Endodermal cell (in vitro differentiated cells): Measurements from ENCODE around the gene NDUFA6. TPM values are rescaled to one million over a fixed set of nuclear protein-coding genes. Genes with fewer than 3 reads are reported as not detected.
A peak's percentile ranks its signal among the peaks of the same experiment; 100 is the strongest.
"Not testable (repeated sequence)": the region's sequence is repeated elsewhere in the genome, so short reads cannot be mapped to it uniquely, and the experiment has no call there.

Experiments used
- DNase-seq: peaks from one replicate; pipeline ENCODE4 v3.0.0-alpha.2; 2017
- H3K27ac ChIP-seq: 2 replicates; pipeline ENCODE4 v1.5.1; 2013; ENCODE audit warnings: mild to moderate bottlenecking, low read depth, low read length, moderate library complexity
- H3K27me3 ChIP-seq: 2 replicates; pipeline ENCODE4 v1.6.1; 2013; ENCODE audit warnings: mild to moderate bottlenecking, low read length, moderate library complexity; ENCODE audit not compliant: insufficient read depth, control insufficient read depth, poor library complexity, severe bottlenecking
- H3K36me3 ChIP-seq: 2 replicates; pipeline ENCODE4 v1.7.0; 2013; ENCODE audit warnings: mild to moderate bottlenecking, low read length, moderate library complexity; ENCODE audit not compliant: control insufficient read depth, insufficient read depth
- H3K4me1 ChIP-seq: one replicate; pipeline ENCODE4 v1.7.0; 2013; ENCODE audit warnings: low read length; ENCODE audit not compliant: control insufficient read depth, insufficient read depth
- H3K4me3 ChIP-seq: 2 replicates; pipeline ENCODE4 v1.5.1; 2013; ENCODE audit warnings: mild to moderate bottlenecking, low read length, moderate library complexity
- H3K9ac ChIP-seq: 2 replicates; pipeline ENCODE4 v1.6.1; 2013; ENCODE audit warnings: mild to moderate bottlenecking, low read length, moderate library complexity; ENCODE audit not compliant: poor library complexity, severe bottlenecking; ENCODE audit errors: extremely low read depth
- H3K9me3 ChIP-seq: 2 replicates; pipeline ENCODE4 v1.6.1; 2013; ENCODE audit warnings: mild to moderate bottlenecking, low read length, moderate library complexity; ENCODE audit not compliant: control insufficient read depth
- H3K27ac Mint-ChIP-seq: 2 replicates; pipeline ENCODE4 v1.8.0; 2020; ENCODE audit warnings: mixed read lengths
- H3K27me3 Mint-ChIP-seq: 2 replicates; pipeline ENCODE4 v1.8.0; 2021; ENCODE audit warnings: mild to moderate bottlenecking, mixed read lengths; ENCODE audit not compliant: insufficient read depth
- H3K36me3 Mint-ChIP-seq: 2 replicates; pipeline ENCODE4 v1.8.0; 2020; ENCODE audit warnings: low read depth, mixed read lengths
- H3K4me1 Mint-ChIP-seq: 2 replicates; pipeline ENCODE4 v1.8.0; 2020; ENCODE audit warnings: mixed read lengths
- H3K4me3 Mint-ChIP-seq: 2 replicates; pipeline ENCODE4 v1.8.0; 2020; ENCODE audit warnings: mild to moderate bottlenecking, moderate library complexity, mixed read lengths
- H3K9me3 Mint-ChIP-seq: 2 replicates; pipeline ENCODE4 v1.8.0; 2020; ENCODE audit warnings: mild to moderate bottlenecking, mixed read lengths
- CTCF ChIP-seq: fragments of 200-600 bp; sonication (generic); conservative IDR thresholded peaks from 2 replicates; pipeline ENCODE4 v1.5.0; 2021; ENCODE audit warnings: antibody characterized with exemption, mild to moderate bottlenecking
- WGBS, 2 experiments: methylation state at CpG; one replicate each; pipeline versions ENCODE4 v1.1.5 to v1.1.7; 2013; ENCODE audit warnings: missing lambda C conversion rate in 2 of 2, mixed read lengths in 1 of 2; ENCODE audit not compliant: insufficient coverage in 1 of 2, insufficient read length in 1 of 2; 5-methylcytosine and 5-hydroxymethylcytosine counted together
- long read RNA-seq, 4 experiments: library from polyadenylated mRNA in 2 of 4; library from RNA in 1 of 4; library from capped mRNA in 1 of 4; stranded (forward) in 3 of 4; unstranded in 1 of 4; transcript quantifications; one replicate each; pipeline ENCODE4 v2.0.0, GENCODE V29; 2020 to 2021; ENCODE audit warnings: inconsistent platforms in 1 of 4
- polyA plus RNA-seq, 2 experiments: library from polyadenylated mRNA; stranded (reverse); fragments of 50-300 nt; gene quantifications; one replicate each; pipeline ENCODE4 v1.2.3, GENCODE V29; 2013
- total RNA-seq, 2 donors: library from RNA; stranded (reverse); fragmentation: NEBNext Ultra II Directional in 1 of 2; extraction: Animal tissue kit (Norgen Biotek cat#: 25700) in 1 of 2; gene quantifications; 2 replicates in 1 of 2; 3 replicates in 1 of 2; pipeline ENCODE4 v1.2.1, GENCODE V29; 2021

Gene NDUFA6
- 100 to 1,000 TPM in 1 of 2 donors, 10 to 100 TPM in 1; 83.4 to 103 TPM for total RNA-seq
- polyA plus RNA-seq (2013, experiment 1 of 2) = 109 TPM
- 122 TPM for polyA plus RNA-seq (2013, experiment 2 of 2)
- long read RNA-seq, experiment 1, transcript NDUFA6-202 (3 exons, 1,256 nt) = major isoform, 75 of 86 reads
- long read RNA-seq, experiment 1, partial matches to known transcripts = 0 of 86 reads
- long read RNA-seq, experiment 1, other reads (novel, unspliced or antisense) = 9 of 86 reads
- long read RNA-seq, experiment 2, transcript NDUFA6-202 (3 exons, 1,256 nt) = major isoform, 180 of 187 reads
- long read RNA-seq, experiment 2, partial matches to known transcripts = 0 of 187 reads
- long read RNA-seq, experiment 2, other reads (novel, unspliced or antisense) = 4 of 187 reads
- long read RNA-seq, experiment 3, transcript NDUFA6-202 (3 exons, 1,256 nt) = major isoform, 73 of 75 reads
- long read RNA-seq, experiment 3, partial matches to known transcripts = 0 of 75 reads
- long read RNA-seq, experiment 3, other reads (novel, unspliced or antisense) = 1 of 75 reads
- long read RNA-seq, experiment 4, transcript NDUFA6-202 (3 exons, 1,256 nt) = major isoform, 113 of 114 reads
- long read RNA-seq, experiment 4, partial matches to known transcripts = 0 of 114 reads
- long read RNA-seq, experiment 4, other reads (novel, unspliced or antisense) = 0 of 114 reads

- H3K4me1 Mint-ChIP-seq = no peaks in the 10 kb centered on the region
- peaks cover 45% of the 10 kb centered on the region for H3K36me3 Mint-ChIP-seq
- H3K36me3 ChIP-seq = peaks cover 28% of the 10 kb centered on the region
- peaks cover 38% of the 10 kb centered on the region for H3K9me3 Mint-ChIP-seq
- TF ChIP-seq CTCF = peak; percentile 95
- H3K27me3 Mint-ChIP-seq = peaks cover 3% of the 10 kb centered on the region
- H3K9ac ChIP-seq = peak within 1 kb of the TSS; percentile 96
- peak within 1 kb of the TSS; percentile 99 for H3K27ac Mint-ChIP-seq
- no peaks in the 10 kb centered on the region for H3K4me1 ChIP-seq
- peak within 1 kb of the TSS; percentile 98 for H3K27ac ChIP-seq
- H3K9me3 ChIP-seq = peaks cover 15% of the 10 kb centered on the region
- H3K4me3 ChIP-seq = peak within 1 kb of the TSS; percentile 96
- peak within 1 kb of the TSS; percentile 94 for H3K4me3 Mint-ChIP-seq
- DNase-seq = peak; percentile 99
- 1 to 2% methylated on average over 29 to 71 of the region's 71 CpGs for WGBS, 2 experiments
- H3K27me3 ChIP-seq = no peaks in the 10 kb centered on the region
Observed at GRCh38 chr22:42090596-42091454, at the start of gene NDUFA6. NDUFA6 (minus strand) TSS chr22:42090772; CDS start chr22:42090744, 28 bp downstream.

GRCh38 chr22:42140153-42140552 lies 49.6 kb upstream of the NDUFA6 start:
- H3K4me3 Mint-ChIP-seq, H3K9ac ChIP-seq, H3K27me3 Mint-ChIP-seq, DNase-seq, H3K4me1 Mint-ChIP-seq, H3K27me3 ChIP-seq, H3K27ac Mint-ChIP-seq, H3K4me3 ChIP-seq, H3K4me1 ChIP-seq, H3K27ac ChIP-seq: not testable (repeated sequence)
- Mint-ChIP-seq H3K36me3 (peaks cover 36% of the 10 kb centered on the region), H3K9me3 (peaks cover 12% of the 10 kb centered on the region)
- peaks cover 12% of the 10 kb centered on the region for H3K9me3 ChIP-seq
- WGBS, 2 experiments = 78 to 90% methylated on average over 3 to 10 of the region's 17 CpGs
- H3K36me3 ChIP-seq = peaks cover 13% of the 10 kb centered on the region

DNA sequence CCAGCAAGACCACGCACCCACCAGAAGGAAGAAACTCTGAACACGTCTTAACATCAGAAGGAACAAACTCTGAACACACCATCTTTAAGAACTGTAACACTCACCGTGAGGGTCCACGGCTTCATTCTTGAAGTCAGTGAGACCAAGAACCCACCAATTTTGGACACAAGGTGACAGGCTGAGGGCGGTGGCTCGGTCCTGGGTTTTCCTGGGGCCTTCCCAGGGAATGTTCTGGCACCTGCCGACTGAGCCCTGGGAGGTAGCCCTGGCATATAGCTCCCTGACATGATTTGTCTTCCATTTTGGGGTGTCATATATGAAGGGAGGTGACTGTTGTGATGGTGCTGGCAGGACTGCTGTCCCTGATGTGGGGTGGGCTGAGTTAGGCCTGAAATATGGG lies 48.9 kb upstream of the NDUFA6 start:
- not testable (repeated sequence) for H3K27ac ChIP-seq, H3K27me3 ChIP-seq, H3K27me3 Mint-ChIP-seq, H3K9ac ChIP-seq, H3K27ac Mint-ChIP-seq, H3K4me3 Mint-ChIP-seq, H3K4me1 Mint-ChIP-seq, H3K4me1 ChIP-seq, H3K4me3 ChIP-seq, DNase-seq
- Mint-ChIP-seq H3K36me3 (peaks cover 34% of the 10 kb centered on the region), H3K9me3 (peaks cover 12% of the 10 kb centered on the region)
- Histone ChIP-seq H3K36me3 (peaks cover 13% of the 10 kb centered on the region), H3K9me3 (peaks cover 12% of the 10 kb centered on the region)
- WGBS, 2 experiments = 84 to 87% methylated on average over 6 to 7 of the region's 7 CpGs
